ENCODE results near the gene VWA3A. TPM values are rescaled to one million over a fixed set of nuclear protein-coding genes. Genes with fewer than 3 reads are reported as not detected.

Gene VWA3A
- total and polyA plus RNA-seq, 2 of the 8 experiments (the other 6 are each of a cell fraction or from before 2014, with no cell fraction given), result 0.05 TPM; not detected in 1

DNA sequence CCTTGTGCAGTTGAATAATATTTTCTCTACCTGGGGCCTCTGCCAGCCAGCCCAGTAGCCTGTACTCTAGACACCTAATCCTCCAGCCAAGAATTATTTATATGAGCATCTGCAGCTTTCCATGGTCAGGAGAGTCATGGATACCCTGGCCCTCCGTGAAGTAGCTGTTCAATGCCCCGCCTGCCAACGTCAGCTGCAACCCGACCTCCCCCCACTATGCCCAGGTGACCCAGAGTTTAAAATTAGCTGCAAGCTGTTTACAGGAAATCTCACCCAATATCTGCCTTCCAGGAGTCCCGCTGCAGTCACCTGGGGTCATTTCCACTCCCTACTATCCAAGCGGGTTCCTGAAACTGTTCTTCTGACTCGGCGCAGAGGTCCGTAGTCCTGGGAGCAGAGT lies 82.3 kb downstream of the VWA3A start (continued):
- TF ChIP-seq, protein P1, sequence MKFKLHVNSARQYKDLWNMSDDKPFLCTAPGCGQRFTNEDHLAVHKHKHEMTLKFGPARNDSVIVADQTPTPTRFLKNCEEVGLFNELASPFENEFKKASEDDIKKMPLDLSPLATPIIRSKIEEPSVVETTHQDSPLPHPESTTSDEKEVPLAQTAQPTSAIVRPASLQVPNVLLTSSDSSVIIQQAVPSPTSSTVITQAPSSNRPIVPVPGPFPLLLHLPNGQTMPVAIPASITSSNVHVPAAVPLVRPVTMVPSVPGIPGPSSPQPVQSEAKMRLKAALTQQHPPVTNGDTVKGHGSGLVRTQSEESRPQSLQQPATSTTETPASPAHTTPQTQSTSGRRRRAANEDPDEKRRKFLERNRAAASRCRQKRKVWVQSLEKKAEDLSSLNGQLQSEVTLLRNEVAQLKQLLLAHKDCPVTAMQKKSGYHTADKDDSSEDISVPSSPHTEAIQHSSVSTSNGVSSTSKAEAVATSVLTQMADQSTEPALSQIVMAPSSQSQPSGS (IDR thresholded peaks at IDR 0.05; ENCODE audit: low read length), result no peak
- TF ChIP-seq CHD2 (IDR thresholded peaks at IDR 0.05; ENCODE audit: low read length), result no peak
- no peak for TF ChIP-seq SP1 (IDR thresholded peaks at IDR 0.05; ENCODE audit: low read depth, low read length)
- TF ChIP-seq SIX5 (IDR thresholded peaks at IDR 0.05; ENCODE audit: low read depth, low read length), result no peak
- TF ChIP-seq RAD21 (IDR thresholded peaks at IDR 0.05 in 1 of 2, conservative IDR thresholded peaks at IDR 0.05 in 1 of 2; ENCODE audit: low read depth in 2 of 2, low read length in 2 of 2), result no peak
- no peak for TF ChIP-seq NANOG (IDR thresholded peaks at IDR 0.05; ENCODE audit: insufficient read depth, low read depth, low read length, poor library complexity, severe bottlenecking)
- no peak for TF ChIP-seq RNF2 (IDR thresholded peaks at IDR 0.05; ENCODE audit: borderline replicate concordance, low read depth, low read length, missing control alignments, poor library complexity, severe bottlenecking)
- TF ChIP-seq RBBP5 (IDR thresholded peaks at IDR 0.05; ENCODE audit: borderline replicate concordance, low read depth, low read length), result no peak
- TF ChIP-seq CEBPB (IDR thresholded peaks at IDR 0.05; ENCODE audit: low read depth, low read length), result no peak

Measured in H1 (cell line).